ENCODE measurements around the gene RAB32. TPM values are rescaled to one million over a fixed set of nuclear protein-coding genes. Genes with fewer than 3 reads are reported as not detected.
"Not testable (repeated sequence)": the region's sequence is repeated elsewhere in the genome, so short reads cannot be mapped to it uniquely, and the experiment has no call there.

The RAB32 gene
- total RNA-seq = 76.8 and 148 TPM in 2 replicates

DNA sequence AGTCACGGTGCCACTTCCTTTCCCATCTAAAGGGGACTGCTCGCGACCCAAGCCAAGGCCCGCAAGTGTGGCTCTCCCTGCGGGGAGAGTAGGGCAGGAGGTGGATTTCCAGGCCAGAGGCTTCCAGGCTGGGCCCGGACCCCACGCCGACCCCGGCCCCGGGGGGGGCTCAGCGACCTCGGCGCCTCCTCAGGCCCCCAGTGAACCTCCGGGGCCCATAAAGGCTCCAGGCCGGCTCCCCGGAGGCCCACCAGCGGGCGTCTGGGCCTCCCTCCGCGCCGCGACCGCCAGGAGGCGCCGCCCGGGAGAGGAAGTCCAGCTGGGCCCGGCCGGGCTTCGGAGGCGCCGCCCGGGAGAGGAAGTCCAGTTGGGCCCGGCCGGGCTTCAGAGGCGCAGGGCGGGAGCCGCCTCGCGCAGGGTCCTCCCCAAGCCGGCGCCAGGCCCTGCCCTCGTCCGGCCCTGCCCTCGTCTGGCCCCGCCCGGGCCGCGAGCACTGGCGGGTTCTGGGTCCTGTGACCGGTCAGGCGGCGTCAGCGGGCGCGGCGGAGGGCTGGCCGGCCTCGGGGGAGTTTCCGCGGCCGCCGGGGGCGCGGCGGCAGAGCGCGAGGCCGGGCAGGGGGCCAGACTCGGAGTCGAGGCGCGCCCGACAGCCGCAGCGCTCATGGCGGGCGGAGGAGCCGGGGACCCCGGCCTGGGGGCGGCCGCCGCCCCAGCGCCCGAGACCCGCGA is at the start of gene RAB32:
Gene RAB32 (plus strand): TSS at position 623 of the 729 bp plus-strand sequence. CDS start 39 bp downstream, at position 662.
- DNase-seq (ENCODE audit: extremely low read depth, low read depth, low spot score) = no peak

- DNase-seq (ENCODE audit: extremely low read depth, low read depth, low spot score) = no peak
Observed at GRCh38 chr6:146498309-146498708, 45.3 kb upstream of the RAB32 start.

DNA sequence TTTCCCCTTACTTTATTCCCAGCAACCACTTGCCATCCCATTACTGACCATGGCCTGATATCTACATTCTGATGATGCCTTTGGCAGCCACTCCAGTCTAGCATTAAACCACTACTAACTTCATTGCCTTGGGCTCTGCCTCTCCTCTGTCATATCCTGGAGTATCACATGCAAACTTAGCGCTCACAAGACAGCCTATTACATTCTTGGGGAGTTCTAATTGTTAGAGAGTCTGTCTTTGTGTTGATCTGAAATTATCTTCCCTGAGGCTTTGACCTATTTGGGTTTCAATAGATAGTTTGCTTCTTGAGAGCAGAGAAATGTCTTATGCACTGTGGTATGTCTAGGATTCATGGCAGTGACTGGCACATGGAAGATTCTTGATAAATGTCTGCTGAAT is 40.5 kb upstream of the RAB32 start:
- no peak for DNase-seq (ENCODE audit: extremely low read depth, low read depth, low spot score)

- DNase-seq (ENCODE audit: extremely low read depth, low read depth, low spot score) = no peak
Observed at GRCh38 chr6:146515212-146515611, 28.4 kb upstream of the RAB32 start.

DNA sequence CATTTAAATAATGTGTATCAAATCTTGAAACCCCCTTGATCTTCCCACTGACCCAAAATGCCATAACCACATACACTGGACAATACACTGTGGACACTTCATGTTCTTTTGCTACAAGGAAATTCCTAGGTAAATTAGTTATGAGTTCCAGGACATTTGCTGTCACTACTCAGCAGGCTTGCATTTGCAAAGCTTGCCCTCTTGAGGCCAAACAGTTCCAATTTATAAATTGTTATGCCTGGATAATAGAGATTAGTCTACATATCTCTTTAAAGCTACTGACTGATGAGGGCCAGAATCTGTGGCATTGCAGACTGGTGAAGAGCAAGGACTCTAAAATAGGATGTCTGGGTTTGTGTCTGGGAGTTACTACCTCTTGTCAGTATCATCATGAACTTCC is 17.4 kb upstream of the RAB32 start:
- DNase-seq (ENCODE audit: extremely low read depth, low read depth, low spot score) = no peak

GRCh38 chr6:146532702-146533101 is 10.9 kb upstream of the RAB32 start:
- no peak for DNase-seq (ENCODE audit: extremely low read depth, low read depth, low spot score)

DNA sequence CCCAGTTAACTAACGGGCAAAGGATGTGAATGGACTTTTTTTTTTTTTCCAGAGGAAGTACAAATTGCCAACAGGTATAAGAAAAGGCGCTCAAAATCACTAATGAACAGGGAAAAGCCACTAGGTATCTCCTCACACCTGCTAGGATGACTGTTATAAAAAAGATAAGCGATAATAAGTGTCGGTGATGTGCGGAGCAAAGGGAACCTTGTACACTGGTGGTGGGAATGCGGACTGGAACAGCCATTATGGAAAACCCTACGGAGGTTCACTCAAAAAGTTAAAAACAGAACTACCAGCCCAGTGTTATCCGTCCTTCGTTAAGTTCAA is 787 bp upstream of the RAB32 start:
- DNase-seq (ENCODE audit: extremely low read depth, low read depth, low spot score) = no peak

DNA sequence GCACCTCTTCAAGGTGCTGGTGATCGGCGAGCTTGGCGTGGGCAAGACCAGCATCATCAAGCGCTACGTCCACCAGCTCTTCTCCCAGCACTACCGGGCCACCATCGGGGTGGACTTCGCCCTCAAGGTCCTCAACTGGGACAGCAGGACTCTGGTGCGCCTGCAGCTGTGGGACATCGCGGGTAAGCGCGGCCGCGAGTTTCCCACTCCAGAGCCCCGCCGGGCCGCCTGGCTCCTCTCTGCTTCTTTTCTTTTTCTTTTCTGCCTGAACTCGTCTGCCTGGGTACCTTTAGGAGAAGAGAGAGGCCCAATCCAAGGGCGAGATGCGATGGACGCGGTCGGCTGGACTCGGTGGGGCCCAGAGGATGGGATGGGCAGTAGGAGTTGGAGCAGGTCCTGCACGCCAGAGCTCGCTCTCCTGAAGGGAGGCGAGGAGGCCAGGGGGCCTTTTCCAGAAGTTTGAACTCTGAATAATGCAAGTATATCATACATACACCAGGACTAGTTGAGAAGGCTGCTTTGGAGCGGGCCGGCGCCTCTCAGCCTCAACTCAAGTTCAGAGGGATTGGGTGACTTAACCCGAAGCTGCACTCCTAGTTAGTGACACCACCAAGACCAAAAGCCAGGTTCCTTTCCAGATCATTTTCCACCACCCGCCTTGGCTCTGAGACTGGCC is 445 bp downstream of the RAB32 start:
- DNase-seq (ENCODE audit: extremely low read depth, low read depth, low spot score) = no peak

- DNase-seq (ENCODE audit: extremely low read depth, low read depth, low spot score) = no peak
Observed at GRCh38 chr6:146544616-146545182, 1.1 kb downstream of the RAB32 start.

DNA sequence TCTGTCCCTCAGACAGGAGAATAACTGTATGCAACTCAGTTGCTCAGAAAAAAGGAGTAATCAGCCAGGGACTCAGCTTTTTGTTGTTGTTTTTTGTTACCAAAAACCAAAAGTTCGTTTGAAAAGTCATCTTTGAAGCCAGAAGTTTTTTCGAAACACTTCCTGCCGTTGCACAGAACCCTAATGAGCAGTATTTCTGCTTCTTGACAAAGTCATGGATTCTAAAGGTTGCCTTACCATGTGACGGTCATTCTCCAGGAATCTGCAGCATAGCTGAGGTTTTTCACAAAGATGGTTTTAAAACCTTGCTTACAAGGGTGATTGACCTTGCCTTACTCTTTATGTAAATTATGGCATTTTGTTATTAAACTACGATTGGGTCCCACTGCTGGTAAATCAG is 1.9 kb downstream of the RAB32 start:
- DNase-seq (ENCODE audit: extremely low read depth, low read depth, low spot score) = no peak

DNA sequence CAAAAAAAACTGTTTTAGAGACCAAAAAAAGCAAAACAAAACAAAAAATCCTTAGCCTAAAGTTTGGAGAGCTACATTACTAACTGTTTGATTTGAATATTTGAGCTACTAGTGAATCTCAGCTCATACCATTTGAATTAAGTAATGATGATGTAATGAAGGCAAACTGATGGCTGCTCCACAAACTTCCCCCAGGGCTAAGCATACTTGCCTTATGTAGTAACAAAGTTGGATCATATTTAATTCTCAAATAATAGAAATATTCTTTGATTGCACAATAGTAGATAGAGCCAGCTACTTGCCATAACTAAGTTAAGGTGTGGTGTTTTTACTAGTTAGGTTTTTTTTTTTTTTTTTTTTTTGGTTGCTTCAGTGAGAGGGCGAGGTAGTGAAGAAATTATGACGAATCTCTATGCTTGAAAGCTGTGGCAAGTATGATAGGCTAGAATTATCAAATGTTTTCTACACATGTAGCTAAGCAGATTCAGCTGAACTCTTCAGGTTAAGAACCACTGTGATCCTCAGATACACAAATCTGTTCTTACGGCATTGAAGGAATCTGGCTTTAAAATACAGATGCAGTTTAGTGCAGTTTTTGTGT is 2.9 kb downstream of the RAB32 start:
- no peak for DNase-seq (ENCODE audit: extremely low read depth, low read depth, low spot score)

- DNase-seq (ENCODE audit: extremely low read depth, low read depth, low spot score) = no peak
Observed at GRCh38 chr6:146547889-146548288, 4.3 kb downstream of the RAB32 start.

DNA sequence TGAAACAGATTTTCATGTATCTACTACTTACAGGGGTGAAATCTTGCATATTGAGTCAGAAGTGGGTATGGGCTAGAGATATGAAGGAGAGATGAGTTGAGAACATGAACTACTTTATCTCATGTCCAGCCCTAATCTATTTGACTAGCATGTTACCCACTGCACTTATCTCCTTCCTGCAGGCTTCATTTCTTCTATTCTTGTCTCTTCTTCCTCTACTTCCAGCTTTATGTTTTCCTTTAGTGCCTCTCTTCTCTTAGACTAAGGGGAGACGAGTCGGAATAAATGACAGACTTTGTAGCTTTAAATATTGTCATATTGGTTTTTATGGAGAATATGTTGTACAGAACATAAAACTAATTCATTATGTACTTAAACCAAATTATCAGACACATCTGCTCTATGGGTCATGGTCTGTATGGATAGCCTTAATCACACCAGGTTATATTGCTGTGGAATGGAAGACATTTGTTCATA is 5.3 kb downstream of the RAB32 start:
- DNase-seq (ENCODE audit: extremely low read depth, low read depth, low spot score) = no peak

DNA sequence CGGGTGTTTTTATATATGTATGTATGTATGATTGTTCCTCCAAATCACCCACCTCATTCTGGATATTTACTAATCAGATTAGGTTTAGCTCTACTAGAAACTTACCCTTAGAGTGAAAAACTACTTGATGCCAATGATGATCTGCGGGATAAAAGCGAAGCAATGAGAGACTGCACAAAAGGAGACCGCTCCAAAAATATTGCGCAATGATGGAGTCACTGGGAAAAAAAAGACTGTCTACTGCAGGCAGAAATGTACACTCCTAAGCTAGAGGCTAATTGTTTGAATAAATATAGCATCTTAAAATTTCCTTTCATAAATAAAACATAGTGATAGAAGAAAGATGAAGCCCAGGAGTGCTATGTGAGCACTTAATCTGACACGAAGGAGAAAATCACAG is 7.3 kb downstream of the RAB32 start:
- DNase-seq (ENCODE audit: extremely low read depth, low read depth, low spot score) = no peak

DNA sequence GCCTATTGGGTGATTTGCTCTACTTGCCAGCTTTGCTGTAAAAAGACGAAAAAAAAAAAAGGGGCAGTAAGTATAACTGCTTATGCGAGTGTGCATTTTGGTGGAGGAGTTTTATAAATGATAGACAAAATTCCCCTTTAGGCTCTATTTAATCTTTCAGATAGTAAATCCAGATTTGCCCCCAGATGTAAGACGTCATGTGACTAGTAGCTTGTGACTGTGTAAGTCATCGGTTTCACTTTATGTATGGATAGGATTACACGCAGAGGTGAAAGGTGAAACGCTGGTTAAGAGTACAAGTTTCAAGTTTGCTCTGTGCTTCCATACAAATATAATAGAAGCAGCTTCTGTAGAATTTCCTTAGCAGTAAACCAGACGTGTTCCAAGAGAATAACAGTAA is 7.9 kb downstream of the RAB32 start:
- DNase-seq (ENCODE audit: extremely low read depth, low read depth, low spot score) = no peak

DNA sequence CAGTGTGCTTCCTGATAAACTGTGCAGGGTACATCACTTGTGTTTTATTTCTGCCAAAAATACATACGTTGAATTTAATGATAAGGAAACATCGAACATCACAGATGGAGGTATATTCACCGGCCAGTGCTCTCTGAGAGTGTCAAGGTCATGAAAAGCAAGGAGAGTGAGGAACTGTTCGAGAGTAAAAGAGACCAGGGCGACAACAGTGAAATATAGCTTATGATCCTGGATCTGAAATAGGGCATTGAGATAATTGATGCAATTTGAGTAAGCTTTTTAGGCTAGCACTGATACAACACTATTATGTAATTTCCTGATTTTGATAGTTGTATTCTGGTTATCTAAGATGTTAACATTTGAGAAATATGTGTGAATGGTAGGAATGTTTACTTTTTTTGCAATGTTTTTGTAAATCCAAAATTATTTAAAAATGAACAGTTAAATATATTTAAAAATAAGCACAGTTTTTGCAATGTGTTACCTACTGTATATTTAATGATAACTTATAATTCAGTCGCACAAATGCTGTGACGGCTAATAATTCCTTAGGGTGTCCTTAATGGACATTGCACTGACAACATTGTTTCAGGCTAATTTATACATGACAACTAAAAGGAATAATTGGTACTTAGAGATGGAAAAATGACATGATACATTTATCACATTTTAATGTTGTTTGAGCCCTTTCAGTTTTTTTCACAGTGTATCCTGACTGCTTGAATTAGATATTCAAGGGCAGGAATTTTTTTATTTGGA is 9.9 kb downstream of the RAB32 start:
- DNase-seq (ENCODE audit: extremely low read depth, low read depth, low spot score) = no peak

DNA sequence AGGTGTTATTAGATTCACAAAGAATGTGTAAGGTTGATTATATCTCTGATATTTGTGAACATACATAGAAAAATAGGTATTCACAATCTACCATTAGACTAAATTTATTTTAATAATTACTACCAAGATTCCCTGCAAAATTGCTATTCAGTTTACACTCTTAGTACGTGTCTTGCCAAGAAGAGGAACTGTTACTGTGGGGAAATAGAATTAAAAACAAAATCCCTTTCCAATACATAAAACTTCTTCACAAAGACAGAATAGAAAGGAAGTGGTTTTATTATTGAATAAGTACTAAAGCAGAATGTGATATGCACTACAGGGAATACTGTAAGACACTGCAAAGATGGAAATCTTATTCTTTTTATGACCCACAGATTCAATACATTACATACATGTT is 17.0 kb downstream of the RAB32 start:
- no peak for DNase-seq (ENCODE audit: extremely low read depth, low read depth, low spot score)

GRCh38 chr6:146566661-146567060 is 23.0 kb downstream of the RAB32 start:
- not testable (repeated sequence) for DNase-seq (ENCODE audit: extremely low read depth, low read depth, low spot score)

- not testable (repeated sequence) for DNase-seq (ENCODE audit: extremely low read depth, low read depth, low spot score)
Observed at GRCh38 chr6:146568619-146569018, 25.0 kb downstream of the RAB32 start.

- no peak for DNase-seq (ENCODE audit: extremely low read depth, low read depth, low spot score)
Observed at GRCh38 chr6:146574211-146574610, 30.6 kb downstream of the RAB32 start.

GRCh38 chr6:146578054-146578453 is 34.4 kb downstream of the RAB32 start:
- no peak for DNase-seq (ENCODE audit: extremely low read depth, low read depth, low spot score)

Data from glomerular endothelial cell (primary cell).